ENCODE results near the gene PHLPP1.
"Not testable (repeated sequence)": the region's sequence is repeated elsewhere in the genome, so short reads cannot be mapped to it uniquely, and the experiment has no call there.

Gene PHLPP1

GRCh38 chr18:62717925-62718800 is 2.8 kb downstream of the PHLPP1 start:
- DNase-seq (ENCODE audit: low spot score): no peak

- DNase-seq (ENCODE audit: low spot score): no peak
These were observed 4.7 kb downstream of the PHLPP1 start for GRCh38 chr18:62720048-62720447.

GRCh38 chr18:62720766-62721613 is 5.6 kb downstream of the PHLPP1 start:
- no peak for DNase-seq (ENCODE audit: low spot score)

GRCh38 chr18:62721839-62722795 is 6.8 kb downstream of the PHLPP1 start:
- DNase-seq (ENCODE audit: low spot score): no peak

- no peak for DNase-seq (ENCODE audit: low spot score)
These were observed 8.4 kb downstream of the PHLPP1 start for GRCh38 chr18:62723666-62724281.

GRCh38 chr18:62725896-62726295 is 10.6 kb downstream of the PHLPP1 start:
- DNase-seq (ENCODE audit: low spot score): no peak

GRCh38 chr18:62728254-62728653 is 12.9 kb downstream of the PHLPP1 start:
- no peak for DNase-seq (ENCODE audit: low spot score)

- no peak for DNase-seq (ENCODE audit: low spot score)
These were observed 14.4 kb downstream of the PHLPP1 start for GRCh38 chr18:62729487-62730386.

GRCh38 chr18:62730941-62731340 is 15.6 kb downstream of the PHLPP1 start:
- no peak for DNase-seq (ENCODE audit: low spot score)

- no peak for DNase-seq (ENCODE audit: low spot score)
These were observed 17.3 kb downstream of the PHLPP1 start for GRCh38 chr18:62732617-62733016.

GRCh38 chr18:62734290-62734689 is 18.9 kb downstream of the PHLPP1 start:
- no peak for DNase-seq (ENCODE audit: low spot score)

- DNase-seq (ENCODE audit: low spot score): no peak
These were observed 20.0 kb downstream of the PHLPP1 start for GRCh38 chr18:62735387-62735786.

GRCh38 chr18:62736077-62736855 is 20.9 kb downstream of the PHLPP1 start:
- no peak for DNase-seq (ENCODE audit: low spot score)

GRCh38 chr18:62737241-62737873 is 22.0 kb downstream of the PHLPP1 start:
- DNase-seq (ENCODE audit: low spot score): no peak

GRCh38 chr18:62738639-62739038 is 23.3 kb downstream of the PHLPP1 start:
- DNase-seq (ENCODE audit: low spot score): no peak

GRCh38 chr18:62739911-62740310 is 24.6 kb downstream of the PHLPP1 start:
- no peak for DNase-seq (ENCODE audit: low spot score)

- DNase-seq (ENCODE audit: low spot score): not testable (repeated sequence)
These were observed 25.3 kb downstream of the PHLPP1 start for GRCh38 chr18:62740650-62741049.

- peak; percentile 79 for DNase-seq (ENCODE audit: low spot score)
These were observed 25.8 kb downstream of the PHLPP1 start for GRCh38 chr18:62741118-62741566.

GRCh38 chr18:62741584-62741983 is 26.2 kb downstream of the PHLPP1 start:
- DNase-seq (ENCODE audit: low spot score): no peak
